GM23248 (cell line): Measurements from ENCODE around the gene PTPN14. TPM values are rescaled to one million over a fixed set of nuclear protein-coding genes. Genes with fewer than 3 reads are reported as not detected.
A peak's percentile ranks its signal among the peaks of the same experiment; 100 is the strongest.

ENCODE experiments used
- DNase-seq: peaks from one replicate; pipeline ENCODE4 v3.0.0-alpha.2; 2015
- H2AFZ ChIP-seq: fragments of 200-600 bp; sonication (generic); 2 replicates; pipeline ENCODE4 v1.6.1; 2016; ENCODE audit warnings: antibody characterized with exemption
- H3F3A ChIP-seq: fragments of 200-600 bp; sonication (generic); 2 replicates; pipeline ENCODE4 v1.6.1; 2016; ENCODE audit warnings: mild to moderate bottlenecking, antibody characterized with exemption, mixed run types; ENCODE audit not compliant: insufficient read depth
- H3K27ac ChIP-seq: fragments of 200-600 bp; sonication (generic); 2 replicates; pipeline ENCODE4 v1.5.1; 2016; ENCODE audit warnings: mild to moderate bottlenecking
- H3K27me3 ChIP-seq: fragments of 200-600 bp; sonication (generic); replicated peaks from 2 replicates; pipeline ENCODE4 v1.6.1; 2016; ENCODE audit warnings: mild to moderate bottlenecking; ENCODE audit not compliant: insufficient read depth
- H3K36me3 ChIP-seq: fragments of 200-600 bp; sonication (generic); 2 replicates; pipeline ENCODE4 v1.6.1; 2016; ENCODE audit warnings: low read depth, mild to moderate bottlenecking
- H3K4me1 ChIP-seq: fragments of 200-600 bp; sonication (generic); 2 replicates; pipeline ENCODE4 v1.6.1; 2016; ENCODE audit warnings: mild to moderate bottlenecking; ENCODE audit not compliant: insufficient read depth
- H3K4me2 ChIP-seq: fragments of 200-600 bp; sonication (generic); one replicate; pipeline ENCODE4 v1.6.1; 2016; ENCODE audit warnings: mild to moderate bottlenecking; ENCODE audit not compliant: unreplicated experiment
- H3K4me3 ChIP-seq: fragments of 200-600 bp; sonication (generic); 2 replicates; pipeline ENCODE4 v1.5.1; 2016; ENCODE audit warnings: mild to moderate bottlenecking
- H3K79me2 ChIP-seq: fragments of 200-600 bp; sonication (generic); 2 replicates; pipeline ENCODE4 v1.6.1; 2016; ENCODE audit warnings: mild to moderate bottlenecking; ENCODE audit not compliant: insufficient read depth
- H3K9ac ChIP-seq: fragments of 200-600 bp; sonication (generic); 2 replicates; pipeline ENCODE4 v1.6.1; 2016; ENCODE audit warnings: mild to moderate bottlenecking
- H3K9me2 ChIP-seq: fragments of 200-600 bp; sonication (generic); 2 replicates; pipeline ENCODE4 v1.6.1; 2016; ENCODE audit warnings: mixed run types, mild to moderate bottlenecking, moderate library complexity; ENCODE audit not compliant: insufficient read depth
- H3K9me3 ChIP-seq: fragments of 200-600 bp; sonication (generic); one replicate; pipeline ENCODE4 v1.6.1; 2017; ENCODE audit warnings: low read depth
- H4K20me1 ChIP-seq: fragments of 200-600 bp; sonication (generic); 2 replicates; pipeline ENCODE4 v1.6.0; 2016; ENCODE audit not compliant: insufficient read depth
- EZH2 ChIP-seq: fragments of 200-600 bp; sonication (generic); IDR thresholded peaks from 2 replicates; pipeline ENCODE4 v1.6.1; 2018; ENCODE audit warnings: antibody characterized with exemption, mild to moderate bottlenecking; ENCODE audit not compliant: insufficient read depth, poor library complexity, severe bottlenecking
- EZH2phosphoT487 ChIP-seq: fragments of 200-600 bp; sonication (generic); IDR thresholded peaks from 2 replicates; pipeline ENCODE4 v1.6.1; 2018; ENCODE audit warnings: antibody characterized with exemption, moderate library complexity, mild to moderate bottlenecking, low read depth; ENCODE audit not compliant: insufficient read depth
- WGBS, 2 experiments: methylation state at CpG; one replicate each; pipeline ENCODE4 v1.1.6; 2015 to 2017; ENCODE audit warnings: low lambda C conversion rate in 2 of 2, low coverage in 1 of 2; ENCODE audit errors: missing lambda C conversion rate in 2 of 2; 5-methylcytosine and 5-hydroxymethylcytosine counted together
- in situ Hi-C: fragments of 300-500 bp; cut with MboI; formaldehyde crosslinking; loops from 2 replicates; pipeline ENCODE4 v1.15.0; 2020
- polyA plus RNA-seq: library from polyadenylated mRNA; unstranded; fragments of >200 nt; fragmentation: Nextera tagmentation; extraction: Ambion mirVana; gene quantifications from 2 replicates; pipeline ENCODE4 v1.2.1, GENCODE V29; 2016
- total RNA-seq: library from RNA; depleted of rRNA; stranded (reverse); fragments of >200 nt; shearing (Covaris generic); gene quantifications from 2 replicates; pipeline ENCODE4 v1.2.3, GENCODE V29; 2014

PTPN14 gene
- total and polyA plus RNA-seq, 2 experiments from 2014 or later: 38.7 to 49.8 TPM

DNA sequence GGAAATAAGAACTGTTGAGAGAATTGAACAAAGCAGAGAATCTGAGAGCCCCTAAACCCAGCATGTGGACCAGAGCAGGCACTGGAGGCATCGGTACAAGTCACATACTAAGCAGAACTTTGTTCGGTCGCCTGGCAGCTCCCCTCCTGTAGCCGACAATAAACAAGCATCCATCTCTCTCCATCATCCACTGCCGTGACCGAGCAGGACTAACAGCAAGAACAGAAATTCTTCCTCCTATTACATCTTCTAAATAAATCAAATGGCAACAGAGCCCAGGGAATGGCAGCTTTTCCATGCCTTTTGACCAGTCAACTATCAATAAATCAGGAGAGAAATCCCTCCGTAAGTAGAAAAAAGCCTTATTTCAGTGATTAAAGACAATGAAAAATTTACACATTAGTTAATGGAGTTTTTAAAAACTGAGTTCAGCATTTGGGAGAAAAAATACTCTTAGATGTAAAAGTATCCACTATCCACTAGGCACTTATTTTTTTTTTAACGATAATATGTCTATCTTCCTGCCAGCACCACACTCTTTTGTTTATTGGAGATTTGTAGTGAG lies 36.5 kb downstream of the PTPN14 start:
- no peak for DNase-seq
- H3K4me1 ChIP-seq: peaks cover 59% of the 10 kb centered on the region
- H3K9me2 ChIP-seq: no peaks in the 10 kb centered on the region
- H3K4me3 ChIP-seq: no peak overlapping the region
- peak overlapping the region; percentile 41 for H3K9ac ChIP-seq
- no peaks in the 10 kb centered on the region for H3K36me3 ChIP-seq
- peak overlapping the region; percentile 32 for H3K4me2 ChIP-seq
- no peaks in the 10 kb centered on the region for H3K27me3 ChIP-seq
- H2AFZ ChIP-seq: no peak overlapping the region
- in situ Hi-C loops: no loop called here
- H3K27ac ChIP-seq: peak overlapping the region; percentile 38; the same call in 1 of the 2 replicates
- H3F3A ChIP-seq: peaks cover 31% of the 10 kb centered on the region
- WGBS, 2 experiments: 84 to 88% methylated on average over 8 of the region's 8 CpGs
- no peak for TF ChIP-seq EZH2
- TF ChIP-seq EZH2phosphoT487: no peak
- H4K20me1 ChIP-seq: 0 out of 2 replicates have a peak, but pooled peaks cover 6% of the 10 kb centered on the region
- no peaks in the 10 kb centered on the region for H3K9me3 ChIP-seq
- peaks cover 100% of the 10 kb centered on the region for H3K79me2 ChIP-seq

DNA sequence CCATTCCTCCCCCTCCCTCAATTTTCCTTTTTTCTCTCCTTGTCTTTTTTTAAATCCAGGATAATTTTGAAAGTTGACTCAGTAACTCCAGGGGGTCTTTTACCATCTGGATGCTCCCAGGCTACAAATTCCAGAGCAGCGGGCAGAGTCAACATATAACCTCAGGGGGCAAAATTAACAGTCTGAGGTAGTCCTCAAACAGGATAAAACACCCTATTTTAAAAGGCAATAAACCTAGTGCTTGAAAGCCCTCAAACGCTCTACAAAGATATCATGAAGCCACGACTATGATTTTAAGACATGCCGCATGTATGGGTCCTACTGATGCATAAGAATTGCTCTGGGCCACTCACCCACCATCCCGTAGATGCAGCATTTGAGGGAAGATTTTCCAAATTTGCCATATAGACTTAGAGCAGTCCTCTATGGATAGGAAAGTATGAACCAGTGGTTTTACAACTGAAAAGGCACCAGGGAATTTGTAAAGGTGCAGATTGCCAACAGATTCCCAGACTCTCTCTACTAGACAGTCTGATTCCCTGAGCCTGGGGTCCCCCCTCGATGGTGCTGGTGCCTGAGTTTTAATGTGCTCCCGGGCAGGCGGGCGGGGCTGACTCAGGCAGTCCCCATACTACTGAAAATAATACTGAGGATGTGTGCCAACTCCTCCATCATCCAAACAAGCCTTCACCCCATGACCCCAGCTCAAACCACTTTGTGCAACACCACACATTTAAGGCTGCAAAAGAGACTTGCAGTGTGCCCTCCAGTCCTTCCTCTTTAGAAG lies 37.2 kb downstream of the PTPN14 start:
- peaks cover 28% of the 10 kb centered on the region for H3F3A ChIP-seq
- peak; percentile 33 for DNase-seq
- WGBS, 2 experiments: 88 to 91% methylated on average over 9 of the region's 9 CpGs
- H3K79me2 ChIP-seq: peaks cover 100% of the 10 kb centered on the region
- H3K9me2 ChIP-seq: no peaks in the 10 kb centered on the region
- H3K9me3 ChIP-seq: no peaks in the 10 kb centered on the region
- TF ChIP-seq EZH2phosphoT487 (no peak), EZH2 (no peak)
- H4K20me1 ChIP-seq: 0 out of 2 replicates have a peak, but pooled peaks cover 6% of the 10 kb centered on the region
- H3K27ac ChIP-seq: no peak overlapping the region
- peak overlapping the region; percentile 32 for H3K4me2 ChIP-seq
- no peaks in the 10 kb centered on the region for H3K36me3 ChIP-seq
- H3K4me1 ChIP-seq: peaks cover 57% of the 10 kb centered on the region
- no peak overlapping the region for H3K4me3 ChIP-seq
- no peak overlapping the region for H3K9ac ChIP-seq
- H2AFZ ChIP-seq: no peak overlapping the region
- in situ Hi-C loops: no loop called here
- no peaks in the 10 kb centered on the region for H3K27me3 ChIP-seq

DNA sequence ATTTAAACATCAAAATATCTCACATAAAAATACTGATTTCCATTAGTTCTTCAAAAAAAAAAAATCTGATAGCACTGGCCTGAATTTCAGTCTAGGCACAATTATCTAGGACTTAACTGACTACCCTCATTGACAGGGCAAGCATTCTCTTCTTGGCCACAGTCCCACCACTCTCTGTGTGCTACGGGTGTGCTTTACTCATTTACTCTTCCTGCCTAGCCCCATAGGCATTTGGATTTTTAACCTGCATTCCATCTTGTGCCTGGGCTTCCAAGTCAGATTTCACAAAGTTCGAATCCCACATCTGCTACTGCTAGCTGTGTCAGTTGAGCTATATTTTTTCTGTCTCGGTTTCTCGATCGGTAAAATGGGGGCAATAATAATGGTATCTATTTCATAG lies 38.0 kb downstream of the PTPN14 start:
- H3F3A ChIP-seq: peaks cover 27% of the 10 kb centered on the region
- H3K36me3 ChIP-seq: no peaks in the 10 kb centered on the region
- no peak overlapping the region for H3K27ac ChIP-seq
- in situ Hi-C loops: no loop called here
- H3K4me1 ChIP-seq: peaks cover 49% of the 10 kb centered on the region
- TF ChIP-seq EZH2 (no peak), EZH2phosphoT487 (no peak)
- H3K4me3 ChIP-seq: no peak overlapping the region
- H3K9me2 ChIP-seq: no peaks in the 10 kb centered on the region
- 0 out of 2 replicates have a peak, but pooled peaks cover 6% of the 10 kb centered on the region for H4K20me1 ChIP-seq
- H3K9me3 ChIP-seq: no peaks in the 10 kb centered on the region
- no peak overlapping the region for H2AFZ ChIP-seq
- DNase-seq: no peak
- no peak overlapping the region for H3K4me2 ChIP-seq
- WGBS, 2 experiments: 87 to 94% methylated on average over 5 of the region's 5 CpGs
- H3K27me3 ChIP-seq: no peaks in the 10 kb centered on the region
- H3K9ac ChIP-seq: no peak overlapping the region
- H3K79me2 ChIP-seq: peaks cover 100% of the 10 kb centered on the region

DNA sequence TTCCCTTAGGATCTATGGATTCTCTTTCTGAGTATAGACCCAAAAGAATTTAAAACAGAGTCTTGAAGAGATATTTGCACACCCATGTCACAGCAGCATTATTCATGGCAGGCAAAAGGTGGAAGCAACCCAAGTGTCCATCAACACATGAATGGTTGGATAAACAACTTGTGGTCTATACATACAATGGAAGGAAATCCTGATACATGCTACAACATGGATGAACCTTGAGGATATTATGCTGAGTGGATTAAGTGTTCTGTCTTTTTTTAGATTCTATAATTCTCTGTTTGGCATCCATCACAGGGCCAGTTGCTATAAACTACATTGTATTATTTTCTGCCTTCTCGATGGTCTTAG lies 39.8 kb downstream of the PTPN14 start:
- DNase-seq: no peak
- 93 to 100% methylated on average over 1 of the region's 1 CpG for WGBS, 2 experiments
- Histone ChIP-seq H3K4me3 (no peak overlapping the region), H3K9me2 (no peaks in the 10 kb centered on the region), H3K79me2 (peaks cover 100% of the 10 kb centered on the region), H3K9me3 (no peaks in the 10 kb centered on the region), H3K4me2 (no peak overlapping the region), H3F3A (peaks cover 28% of the 10 kb centered on the region), H3K9ac (no peak overlapping the region), H3K36me3 (no peaks in the 10 kb centered on the region; the same call in 1 of the 2 replicates), H3K4me1 (peaks cover 39% of the 10 kb centered on the region), H2AFZ (no peak overlapping the region), H3K27me3 (no peaks in the 10 kb centered on the region), H4K20me1 (0 out of 2 replicates have a peak, but pooled peaks cover 6% of the 10 kb centered on the region), H3K27ac (no peak overlapping the region)
- in situ Hi-C loops: no loop called here
- TF ChIP-seq EZH2 (no peak), EZH2phosphoT487 (no peak)
